SK-N-SH (cell line): ENCODE measurements around the gene PCDHGA4. TPM values are rescaled to one million over a fixed set of nuclear protein-coding genes. Genes with fewer than 3 reads are reported as not detected.

Source experiments
- CTCF ChIA-PET: fragments of 300-600, 350-600 bp; formaldehyde crosslinking; extraction: SDS; loops from one replicate; lab custom pipeline; 2021; lab: Yijun Ruan, JAX
- POLR2A ChIA-PET: fragments of 350-600 bp; sonication (Branson Sonifier 250); formaldehyde crosslinking; extraction: SDS; loops from one replicate; lab custom pipeline; 2020; ENCODE audit warnings: antibody characterized with exemption, inconsistent platforms; lab: Yijun Ruan, JAX
- DNase-seq: peaks from one replicate; pipeline ENCODE4 v3.0.0; 2012
- H2AFZ ChIP-seq: fragments of 200-600 bp; sonication (generic); 2 replicates; pipeline ENCODE4 v1.8.1; 2016; ENCODE audit warnings: antibody characterized with exemption, mild to moderate bottlenecking, low read depth
- H3F3A ChIP-seq: fragments of 200-600 bp; sonication (generic); replicated peaks from 2 replicates; pipeline ENCODE3; 2016; ENCODE audit warnings: antibody characterized with exemption, mild to moderate bottlenecking; ENCODE audit not compliant: insufficient read depth
- H3K27ac ChIP-seq, 2 experiments: fragments of 200-500 bp in 1 of 2; fragments of 200-600 bp in 1 of 2; sonication (Bioruptor generic) in 1 of 2; sonication (generic), shearing (Covaris generic) in 1 of 2; 2 replicates each; pipeline versions ENCODE4 v1.5.1 to v1.6.1; 2014 to 2016; ENCODE audit warnings: low read depth in 2 of 2, inconsistent platforms in 1 of 2, low read length in 1 of 2, mild to moderate bottlenecking in 1 of 2, mixed read lengths in 1 of 2
- H3K27me3 ChIP-seq: fragments of 200-600 bp; sonication (generic), shearing (Covaris generic); 2 replicates; pipeline ENCODE4 v1.6.1; 2016; ENCODE audit warnings: mixed run types; ENCODE audit not compliant: insufficient read depth
- H3K36me3 ChIP-seq, 2 experiments: fragments of 200-500 bp in 1 of 2; fragments of 200-600 bp in 1 of 2; sonication (Bioruptor generic) in 1 of 2; sonication (generic) in 1 of 2; replicated peaks in 1 of 2; 2 replicates each; pipeline versions ENCODE3 to v1.5.1; 2014 to 2016; ENCODE audit warnings: low read length in 1 of 2, mild to moderate bottlenecking in 1 of 2; ENCODE audit not compliant: insufficient read depth in 2 of 2, control insufficient read depth in 1 of 2
- H3K4me1 ChIP-seq, 2 experiments: fragments of 200-500 bp in 1 of 2; fragments of 200-600 bp in 1 of 2; sonication (Bioruptor generic) in 1 of 2; sonication (generic), shearing (Covaris generic) in 1 of 2; 2 replicates each; pipeline versions ENCODE4 v1.5.1 to v1.6.1; 2014 to 2016; ENCODE audit warnings: low read depth in 1 of 2, low read length in 1 of 2, mixed run types in 1 of 2; ENCODE audit not compliant: insufficient read depth in 2 of 2, control insufficient read depth in 1 of 2
- H3K4me2 ChIP-seq: fragments of 200-600 bp; sonication (generic), shearing (Covaris generic); 2 replicates; pipeline ENCODE4 v1.6.1; 2017; ENCODE audit warnings: mixed run types
- H3K4me3 ChIP-seq, 2 experiments: fragments of 200-500 bp in 1 of 2; fragments of 200-600 bp in 1 of 2; sonication (Bioruptor generic) in 1 of 2; sonication (generic), shearing (Covaris generic) in 1 of 2; 2 replicates each; pipeline versions ENCODE4 v1.5.1 to v1.8.1; 2014 to 2016; ENCODE audit warnings: low read depth in 2 of 2, inconsistent platforms in 1 of 2, low read length in 1 of 2, mild to moderate bottlenecking in 1 of 2, mixed read lengths in 1 of 2, moderate library complexity in 1 of 2
- H3K79me2 ChIP-seq: fragments of 200-600 bp; sonication (generic); 2 replicates; pipeline ENCODE4 v1.8.1; 2017; ENCODE audit warnings: mild to moderate bottlenecking; ENCODE audit not compliant: insufficient read depth
- H3K9ac ChIP-seq: fragments of 200-600 bp; sonication (generic); 2 replicates; pipeline ENCODE4 v1.6.1; 2017; ENCODE audit warnings: mixed run types
- H3K9me2 ChIP-seq: fragments of 200-600 bp; sonication (generic); 2 replicates; pipeline ENCODE4 v1.6.1; 2017; ENCODE audit warnings: mixed run types
- H3K9me3 ChIP-seq: fragments of 200-600 bp; sonication (generic); 2 replicates; pipeline ENCODE4 v1.6.1; 2017; ENCODE audit warnings: mixed run types, mild to moderate bottlenecking, moderate library complexity
- H4K20me1 ChIP-seq: fragments of 200-600 bp; sonication (generic); 2 replicates; pipeline ENCODE4 v1.6.1; 2017; ENCODE audit warnings: mild to moderate bottlenecking, mixed run types; ENCODE audit not compliant: insufficient read depth
- CTCF ChIP-seq: fragments of 200-600 bp; sonication (generic); IDR thresholded peaks from 2 replicates; pipeline ENCODE4 v1.6.1; 2017; ENCODE audit warnings: antibody characterized with exemption, mild to moderate bottlenecking, moderate library complexity
- ELF1 ChIP-seq: IDR thresholded peaks from 2 replicates; pipeline ENCODE4 v1.4.0; 2012
- FOSL2 ChIP-seq: IDR thresholded peaks from 2 replicates; pipeline ENCODE4 v1.4.0; 2012; ENCODE audit warnings: low read depth, mild to moderate bottlenecking, moderate library complexity, borderline replicate concordance
- GATA2 ChIP-seq: sonication (generic); formaldehyde crosslinking; IDR thresholded peaks from 2 replicates; pipeline ENCODE4 v1.5.0; 2020; ENCODE audit warnings: mild to moderate bottlenecking, missing genetic modification reagents
- MXI1 ChIP-seq: IDR thresholded peaks from 2 replicates; pipeline ENCODE4 v1.6.1; 2012; ENCODE audit warnings: mild to moderate bottlenecking, low read depth, low read length, improper control_type of control experiment
- NFIC ChIP-seq: IDR thresholded peaks from 2 replicates; pipeline ENCODE4 v1.4.0; 2012; ENCODE audit warnings: borderline replicate concordance
- NRF1 ChIP-seq: IDR thresholded peaks from 2 replicates; pipeline ENCODE4 v1.6.1; 2012; ENCODE audit warnings: low read depth, mild to moderate bottlenecking, low read length
- PBX3 ChIP-seq: IDR thresholded peaks from 2 replicates; pipeline ENCODE4; 2012
- RAD21 ChIP-seq: IDR thresholded peaks from 2 replicates; pipeline ENCODE4 v1.6.1; 2012; ENCODE audit warnings: mild to moderate bottlenecking, low read length
- RXRA ChIP-seq: IDR thresholded peaks from 2 replicates; pipeline ENCODE4 v1.4.0; 2012; ENCODE audit warnings: low read depth, mild to moderate bottlenecking, borderline replicate concordance
- TAF1 ChIP-seq: IDR thresholded peaks from 2 replicates; pipeline ENCODE4 v1.6.1; 2012; ENCODE audit warnings: low read depth, mild to moderate bottlenecking, low read length, moderate library complexity, borderline replicate concordance
- TCF12 ChIP-seq: IDR thresholded peaks from 2 replicates; pipeline ENCODE4 v1.4.0; 2012
- USF1 ChIP-seq: IDR thresholded peaks from 2 replicates; pipeline ENCODE4 v1.4.0; 2012; ENCODE audit warnings: low read depth, borderline replicate concordance
- YY1 ChIP-seq: IDR thresholded peaks from 2 replicates; pipeline ENCODE4 v1.4.0; 2012; ENCODE audit warnings: low read depth, mild to moderate bottlenecking
- WGBS: methylation state at CpG from one replicate; pipeline ENCODE4 v1.1.6; 2017; ENCODE audit warnings: low lambda C conversion rate; 5-methylcytosine and 5-hydroxymethylcytosine counted together
- polyA plus RNA-seq, 3 experiments: library from polyadenylated mRNA; depleted of rRNA; stranded (reverse); fragments of >200 nt; gene quantifications; 2 replicates each; pipeline ENCODE4 v1.2.3, GENCODE V29; 2012
- TF ChIP-seq, protein P1 (sequence below): fragments of 150-350 bp; IDR thresholded peaks from 2 replicates; pipeline ENCODE4 v1.6.1; 2016; ENCODE audit warnings: mild to moderate bottlenecking, low read depth, low read length

Gene PCDHGA4
- polyA plus RNA-seq, 1 of the 3 experiments (the other 2 are of a cell fraction): 2.2 TPM

GRCh38 chr5:141320225-141321169 is 34.3 kb upstream of the PCDHGA4 start, which contains the start of gene TAF7 (continued):
- 0 out of 2 replicates have a peak, but pooled peaks have one; percentile 2 for TF ChIP-seq MXI1
- TF ChIP-seq ELF1: peak; percentile 82
- TF ChIP-seq YY1: peak; percentile 92
- TF ChIP-seq TCF12: no peak
- peak; percentile 60 for TF ChIP-seq RAD21

DNA sequence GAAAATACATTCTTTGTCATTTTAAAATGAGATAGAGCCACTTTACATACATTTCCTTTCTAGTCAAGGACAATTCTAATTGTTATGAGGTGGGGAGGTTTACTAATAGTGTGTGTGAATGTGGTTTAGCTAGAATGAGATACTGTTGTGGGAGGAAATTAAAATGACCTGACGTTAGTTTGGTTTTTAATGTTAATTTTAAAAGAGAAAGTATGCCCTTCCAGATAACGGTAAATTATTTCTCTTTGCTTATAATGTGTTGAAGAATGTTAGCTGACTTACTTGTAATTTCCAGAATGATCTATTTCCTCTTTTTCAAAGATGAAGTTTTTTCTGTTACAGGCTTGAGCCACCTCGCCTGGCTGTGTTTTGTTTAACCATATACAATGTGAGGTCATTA is 32.6 kb upstream of the PCDHGA4 start:
- Histone ChIP-seq H3K27ac (no peak overlapping the region), H3K4me3 (no peak overlapping the region), H3K79me2 (peaks cover 28% of the 10 kb centered on the region), H3K27me3 (no peaks in the 10 kb centered on the region), H3F3A (peaks cover 13% of the 10 kb centered on the region), H3K9me2 (no peaks in the 10 kb centered on the region), H3K4me2 (no peak overlapping the region), H3K4me1 (no peaks in the 10 kb centered on the region; a peak in 1 of 4 replicates), H3K9ac (no peak overlapping the region), H3K9me3 (peaks cover 23% of the 10 kb centered on the region), H2AFZ (no peak overlapping the region), H4K20me1 (0 out of 2 replicates have a peak, but pooled peaks cover 3% of the 10 kb centered on the region), H3K36me3 (peaks cover 20 to 27% of the 10 kb centered on the region in 2 experiments)
- ChIA-PET CTCF (interaction anchor here (2.9 kb wide), 1 partner anchor 99 kb away, joined by 15 read pairs; the partner anchor contains the start of gene PCDHB14), POLR2A (no interaction called here)
- TF ChIP-seq TCF12 (no peak), USF1 (no peak), PBX3 (no peak), TAF1 (no peak), FOSL2 (no peak), CTCF (no peak), RXRA (no peak), NFIC (no peak), RAD21 (no peak), NRF1 (no peak), GATA2 (no peak)
- TF ChIP-seq, protein P1, sequence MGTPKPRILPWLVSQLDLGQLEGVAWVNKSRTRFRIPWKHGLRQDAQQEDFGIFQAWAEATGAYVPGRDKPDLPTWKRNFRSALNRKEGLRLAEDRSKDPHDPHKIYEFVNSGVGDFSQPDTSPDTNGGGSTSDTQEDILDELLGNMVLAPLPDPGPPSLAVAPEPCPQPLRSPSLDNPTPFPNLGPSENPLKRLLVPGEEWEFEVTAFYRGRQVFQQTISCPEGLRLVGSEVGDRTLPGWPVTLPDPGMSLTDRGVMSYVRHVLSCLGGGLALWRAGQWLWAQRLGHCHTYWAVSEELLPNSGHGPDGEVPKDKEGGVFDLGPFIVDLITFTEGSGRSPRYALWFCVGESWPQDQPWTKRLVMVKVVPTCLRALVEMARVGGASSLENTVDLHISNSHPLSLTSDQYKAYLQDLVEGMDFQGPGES: no peak
- DNase-seq: no peak
- 79% methylated on average over 3 of the region's 3 CpGs for WGBS
